ENCODE results near the gene ERGIC1. TPM values are rescaled to one million over a fixed set of nuclear protein-coding genes. Genes with fewer than 3 reads are reported as not detected.

Gene ERGIC1
- total and polyA plus RNA-seq, 2 of the 8 experiments (the other 6 are each of a cell fraction or from before 2014, with no cell fraction given): 95.3 to 106 TPM

DNA sequence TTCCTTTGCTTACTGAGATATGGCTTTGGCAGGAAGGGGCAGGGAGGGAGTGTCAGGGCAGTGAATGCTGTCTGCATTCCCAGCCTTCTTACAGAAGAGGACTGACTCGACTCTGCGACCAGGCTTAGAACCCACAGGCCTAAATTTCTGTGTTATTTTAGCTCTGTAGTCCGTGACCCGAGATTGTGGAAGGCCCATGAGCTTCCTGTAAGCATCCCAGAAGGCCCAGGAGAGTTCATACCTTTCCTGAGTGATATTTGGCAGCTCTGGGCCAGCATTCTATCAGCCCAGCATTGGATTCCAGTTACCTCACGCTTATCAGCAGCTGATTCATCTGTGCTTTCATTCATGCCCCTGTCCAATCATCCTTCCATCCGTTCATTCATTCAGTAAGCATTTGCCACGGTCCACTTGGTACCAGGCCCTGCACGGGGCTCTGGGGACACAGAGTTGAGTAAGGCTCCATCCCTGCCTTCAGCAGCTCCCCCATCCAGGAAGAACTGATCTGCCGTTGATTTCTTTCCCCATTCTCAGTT is 97.0 kb downstream of the ERGIC1 start:
- Histone ChIP-seq H2AFZ (ENCODE audit: low read length) (no peak overlapping the region), H3K14ac (ENCODE audit: insufficient read length) (no peak overlapping the region), H3K23ac (ENCODE audit: insufficient read length) (no peak overlapping the region), H2BK120ac (replicated peaks; ENCODE audit: low read depth, low read length) (no peak overlapping the region), H3K4ac (replicated peaks; ENCODE audit: insufficient read length, low read depth, low read length) (no peak overlapping the region), H4K5ac (ENCODE audit: insufficient read length, low read depth, low read length) (no peak overlapping the region), H4K91ac (replicated peaks; ENCODE audit: insufficient read length, low read length) (no peak overlapping the region), H3K4me2 (ENCODE audit: insufficient read depth in 1 of 2, low read depth in 2 of 2, low read length in 2 of 2) (no peak overlapping the region), H3K4me1 (replicated peaks in 1 of 4; ENCODE audit: control insufficient read depth in 3 of 4, insufficient read depth in 4 of 4, low read length in 3 of 4) (no peaks in the 10 kb centered on the region), H3K18ac (ENCODE audit: extremely low read depth, low read length) (no peak overlapping the region), H3K56ac (replicated peaks; ENCODE audit: insufficient read length, low read depth, low read length) (no peak overlapping the region), H3K4me3 (ENCODE audit: extremely low read depth in 1 of 4, insufficient read depth in 2 of 4, low read depth in 3 of 4, low read length in 4 of 4) (no peak overlapping the region), H2BK20ac (ENCODE audit: low read length) (no peak overlapping the region), H4K8ac (ENCODE audit: extremely low read depth, insufficient read depth, low read length) (no peak overlapping the region), H3K9me3 (ENCODE audit: insufficient read depth in 2 of 2, low read depth in 1 of 2, low read length in 1 of 2) (no peaks in the 10 kb centered on the region), H3K27me3 (replicated peaks in 1 of 4; ENCODE audit: control insufficient read depth in 3 of 4, extremely low read depth in 1 of 4, insufficient read depth in 3 of 4, low read length in 3 of 4) (no peaks in the 10 kb centered on the region), H3K36me3 (ENCODE audit: control insufficient read depth in 2 of 4, insufficient read depth in 4 of 4, low read length in 3 of 4) (peaks cover 2 to 17% (median 14%) of the 10 kb centered on the region in 4 experiments; a peak in 7 of 8 replicates), H2BK12ac (ENCODE audit: low read depth, low read length) (no peak overlapping the region), H4K20me1 (replicated peaks in 1 of 2; ENCODE audit: control insufficient read depth in 1 of 2, insufficient read depth in 2 of 2, low read length in 2 of 2) (peaks cover 2 to 12% of the 10 kb centered on the region in 2 experiments), H3K79me2 (ENCODE audit: control insufficient read depth in 1 of 2, insufficient read depth in 2 of 2, low read length in 2 of 2) (no peaks in the 10 kb centered on the region), H3K79me1 (ENCODE audit: low read depth, low read length) (no peaks in the 10 kb centered on the region), H2BK15ac (ENCODE audit: low read length) (no peak overlapping the region), H2BK5ac (ENCODE audit: low read depth, low read length) (no peak overlapping the region), H3K9ac (replicated peaks in 1 of 4; ENCODE audit: extremely low read depth in 1 of 4, low read depth in 3 of 4, low read length in 3 of 4) (no peak overlapping the region), H2AK5ac (ENCODE audit: low read depth, low read length) (no peak overlapping the region), H3K27ac (ENCODE audit: low read depth, low read length) (no peak overlapping the region), H3K23me2 (ENCODE audit: low read depth, low read length) (no peaks in the 10 kb centered on the region)
- ChIA-PET POLR2A (ENCODE audit: partially characterized antibody) (interaction anchor here (0.9 to 1.6 kb wide), 3 partner anchors 159 to 214 kb away, joined by 3 to 6 read pairs (median 4); no protein-coding TSS in a partner anchor), CTCF (ENCODE audit: partially characterized antibody) (interaction anchor here (0.6 to 12.2 kb wide), 19 partner anchors 8 to 231 kb away, joined by 3 to 206 read pairs (median 4); no protein-coding TSS in a partner anchor)
- WGBS, 2 experiments (ENCODE audit: extremely low coverage in 1 of 2, insufficient coverage in 1 of 2, insufficient read length in 1 of 2, insufficient replicate concordance in 2 of 2, low coverage in 1 of 2, low lambda C conversion rate in 2 of 2, missing lambda C conversion rate in 1 of 2): 88% methylated on average over 9 of the region's 9 CpGs; no CpG with 5 or more reads in 1 of the 2 experiments
- no peak for DNase-seq (ENCODE audit: low read depth in 1 of 2, low spot score in 2 of 2)
- no peak for FAIRE-seq
- TF ChIP-seq KDM1A (IDR thresholded peaks at IDR 0.05; ENCODE audit: borderline replicate concordance, low read length): no peak
- TF ChIP-seq CBX5 (IDR thresholded peaks at IDR 0.05; ENCODE audit: low read depth, low read length): no peak
- TF ChIP-seq TAF1 (IDR thresholded peaks at IDR 0.05; ENCODE audit: low read depth, low read length): no peak
- TF ChIP-seq POLR2AphosphoS5 (IDR thresholded peaks at IDR 0.05; ENCODE audit: low read depth, low read length): no peak
- no peak for TF ChIP-seq ASH2L (IDR thresholded peaks at IDR 0.05; ENCODE audit: low read length)
- TF ChIP-seq JUND (IDR thresholded peaks at IDR 0.05; ENCODE audit: low read length): no peak
- no peak for TF ChIP-seq CEBPB (IDR thresholded peaks at IDR 0.05; ENCODE audit: low read depth, low read length)
- TF ChIP-seq RAD21 (IDR thresholded peaks at IDR 0.05 in 1 of 2, conservative IDR thresholded peaks at IDR 0.05 in 1 of 2; ENCODE audit: low read depth in 2 of 2, low read length in 2 of 2): no peak
- TF ChIP-seq GTF2F1 (IDR thresholded peaks at IDR 0.05; ENCODE audit: borderline replicate concordance, low read depth, low read length): no peak
- TF ChIP-seq TEAD4 (IDR thresholded peaks at IDR 0.05; ENCODE audit: low read depth, low read length): no peak
- TF ChIP-seq NRF1 (IDR thresholded peaks at IDR 0.05; ENCODE audit: low read depth, low read length): no peak
- TF ChIP-seq, protein P1, sequence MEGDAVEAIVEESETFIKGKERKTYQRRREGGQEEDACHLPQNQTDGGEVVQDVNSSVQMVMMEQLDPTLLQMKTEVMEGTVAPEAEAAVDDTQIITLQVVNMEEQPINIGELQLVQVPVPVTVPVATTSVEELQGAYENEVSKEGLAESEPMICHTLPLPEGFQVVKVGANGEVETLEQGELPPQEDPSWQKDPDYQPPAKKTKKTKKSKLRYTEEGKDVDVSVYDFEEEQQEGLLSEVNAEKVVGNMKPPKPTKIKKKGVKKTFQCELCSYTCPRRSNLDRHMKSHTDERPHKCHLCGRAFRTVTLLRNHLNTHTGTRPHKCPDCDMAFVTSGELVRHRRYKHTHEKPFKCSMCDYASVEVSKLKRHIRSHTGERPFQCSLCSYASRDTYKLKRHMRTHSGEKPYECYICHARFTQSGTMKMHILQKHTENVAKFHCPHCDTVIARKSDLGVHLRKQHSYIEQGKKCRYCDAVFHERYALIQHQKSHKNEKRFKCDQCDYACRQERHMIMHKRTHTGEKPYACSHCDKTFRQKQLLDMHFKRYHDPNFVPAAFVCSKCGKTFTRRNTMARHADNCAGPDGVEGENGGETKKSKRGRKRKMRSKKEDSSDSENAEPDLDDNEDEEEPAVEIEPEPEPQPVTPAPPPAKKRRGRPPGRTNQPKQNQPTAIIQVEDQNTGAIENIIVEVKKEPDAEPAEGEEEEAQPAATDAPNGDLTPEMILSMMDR (IDR thresholded peaks at IDR 0.05; ENCODE audit: control extremely low read depth in 1 of 3, insufficient read depth in 1 of 3, low read depth in 1 of 3, low read length in 3 of 3): no peak
